NK-92 (cell line): ENCODE results near the gene TRMT112.
"Not testable (repeated sequence)": the region's sequence is repeated elsewhere in the genome, so short reads cannot be mapped to it uniquely, and the experiment has no call there.

Source experiments
- DNase-seq: peaks from one replicate; lab custom pipeline; 2025; ENCODE audit not compliant: unreplicated experiment; lab: John Stamatoyannopoulos, UW

Gene TRMT112

DNA sequence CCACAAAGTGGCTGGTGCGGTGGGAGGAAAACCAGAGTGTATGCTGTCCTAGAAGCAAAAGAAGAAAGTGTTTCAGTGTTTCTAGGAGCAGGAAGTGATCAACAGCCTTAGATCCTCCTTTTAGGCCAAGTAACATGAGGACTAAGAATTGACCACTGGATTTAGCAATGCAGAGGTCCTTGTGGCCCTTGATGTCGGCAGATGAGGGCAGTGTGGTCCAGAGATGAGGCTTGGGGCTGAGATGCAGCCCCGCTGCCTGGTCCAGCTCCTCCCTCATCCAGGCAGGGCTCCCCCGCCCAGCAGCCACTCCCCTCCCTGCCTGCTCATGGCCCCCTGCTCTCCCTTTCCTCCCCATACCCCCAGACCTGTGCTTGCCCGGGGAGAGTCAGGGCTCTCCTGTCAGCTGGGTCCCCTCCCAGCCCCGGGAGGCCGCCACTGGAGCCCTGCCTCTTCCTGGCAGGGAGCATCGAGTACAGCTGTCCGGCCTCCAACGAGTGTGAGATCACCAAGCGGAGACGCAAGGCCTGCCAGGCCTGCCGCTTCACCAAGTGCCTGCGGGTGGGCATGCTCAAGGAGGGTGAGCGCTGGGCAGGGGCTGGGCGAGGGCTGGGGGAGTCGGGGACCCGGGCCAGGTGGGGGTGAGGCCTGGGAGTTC lies 3.7 kb downstream of the TRMT112 start:
- DNase-seq, result no peak

DNA sequence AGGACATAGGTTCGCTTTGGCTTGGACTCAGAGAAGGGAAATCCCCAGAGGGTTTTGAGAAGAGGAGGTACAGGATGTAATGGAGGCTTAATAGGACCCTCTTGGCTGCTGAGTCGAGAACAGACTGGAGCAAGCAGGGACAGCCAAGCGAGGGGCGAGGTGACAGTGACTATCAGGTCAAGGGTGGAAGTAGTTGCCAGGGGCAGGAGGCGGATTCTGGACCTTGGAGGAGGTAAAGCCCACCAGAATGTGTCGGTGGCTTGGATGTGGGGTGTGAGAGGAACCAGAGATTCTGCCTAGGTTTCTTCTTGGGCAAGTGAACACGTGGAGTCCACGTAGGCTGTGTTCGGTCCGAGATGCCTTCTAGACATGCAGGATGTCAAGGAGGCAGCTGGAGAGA lies 4.4 kb downstream of the TRMT112 start:
- no peak for DNase-seq

DNA sequence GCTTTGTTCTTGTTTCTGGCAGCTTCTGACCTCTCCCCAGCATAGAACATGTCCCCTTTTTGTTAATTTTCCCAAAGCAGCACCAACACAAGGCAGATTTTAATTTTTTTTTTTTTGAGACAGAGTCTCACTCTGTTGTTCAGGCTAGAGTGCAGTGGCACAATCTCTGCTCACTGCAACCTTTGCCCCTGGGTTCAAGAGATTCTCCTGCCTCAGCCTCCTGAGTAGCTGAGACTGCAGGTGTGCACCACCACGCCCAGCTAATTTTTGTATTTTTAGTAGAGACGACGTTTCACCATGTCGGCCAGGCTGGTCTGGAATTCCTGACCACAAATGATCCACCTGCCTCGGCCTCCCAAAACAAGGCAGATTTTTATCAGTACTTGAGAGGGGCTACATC lies 9.6 kb downstream of the TRMT112 start:
- DNase-seq, result not testable (repeated sequence)

DNA sequence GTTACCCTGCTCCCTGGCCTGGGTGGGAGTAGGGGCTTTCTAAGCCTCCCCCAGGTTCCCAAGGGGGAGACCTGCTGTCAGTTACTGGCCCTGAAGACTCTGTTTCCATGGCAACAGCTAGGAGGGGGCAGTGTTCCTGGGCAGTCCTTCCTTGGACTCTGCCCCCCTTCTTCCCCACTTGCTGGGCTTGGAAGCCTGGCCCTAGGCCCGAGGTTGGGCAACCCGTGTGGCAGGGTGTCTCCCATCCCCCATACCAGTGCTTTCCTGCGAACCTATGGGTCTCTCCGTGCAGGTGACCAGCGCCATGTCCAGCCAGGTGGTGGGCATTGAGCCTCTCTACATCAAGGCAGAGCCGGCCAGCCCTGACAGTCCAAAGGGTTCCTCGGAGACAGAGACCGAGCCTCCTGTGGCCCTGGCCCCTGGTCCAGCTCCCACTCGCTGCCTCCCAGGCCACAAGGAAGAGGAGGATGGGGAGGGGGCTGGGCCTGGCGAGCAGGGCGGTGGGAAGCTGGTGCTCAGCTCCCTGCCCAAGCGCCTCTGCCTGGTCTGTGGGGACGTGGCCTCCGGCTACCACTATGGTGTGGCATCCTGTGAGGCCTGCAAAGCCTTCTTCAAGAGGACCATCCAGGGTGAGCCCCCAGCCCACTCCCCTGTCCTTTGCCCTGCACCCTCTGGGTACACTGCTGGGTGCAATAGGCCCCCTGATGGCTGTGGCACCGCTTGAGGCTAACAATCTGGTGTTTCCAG lies 10.3 kb downstream of the TRMT112 start:
- no peak for DNase-seq

DNA sequence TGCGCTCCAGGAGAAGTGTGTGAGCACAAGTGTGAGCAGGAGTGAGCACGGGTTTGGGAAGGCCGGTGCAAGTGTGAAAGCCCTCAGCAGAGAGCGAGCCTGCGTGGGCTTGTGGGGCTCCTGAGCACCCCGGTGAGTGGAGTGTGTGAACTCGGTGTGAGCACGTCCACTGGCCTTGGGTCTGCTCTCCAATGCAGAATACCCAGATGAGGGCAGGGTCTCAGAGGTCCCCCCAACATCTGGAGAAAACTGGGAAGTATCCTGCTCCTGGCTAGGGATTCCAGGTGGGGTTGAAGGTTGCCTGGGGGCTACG lies 10.8 kb downstream of the TRMT112 start:
- no peak for DNase-seq

DNA sequence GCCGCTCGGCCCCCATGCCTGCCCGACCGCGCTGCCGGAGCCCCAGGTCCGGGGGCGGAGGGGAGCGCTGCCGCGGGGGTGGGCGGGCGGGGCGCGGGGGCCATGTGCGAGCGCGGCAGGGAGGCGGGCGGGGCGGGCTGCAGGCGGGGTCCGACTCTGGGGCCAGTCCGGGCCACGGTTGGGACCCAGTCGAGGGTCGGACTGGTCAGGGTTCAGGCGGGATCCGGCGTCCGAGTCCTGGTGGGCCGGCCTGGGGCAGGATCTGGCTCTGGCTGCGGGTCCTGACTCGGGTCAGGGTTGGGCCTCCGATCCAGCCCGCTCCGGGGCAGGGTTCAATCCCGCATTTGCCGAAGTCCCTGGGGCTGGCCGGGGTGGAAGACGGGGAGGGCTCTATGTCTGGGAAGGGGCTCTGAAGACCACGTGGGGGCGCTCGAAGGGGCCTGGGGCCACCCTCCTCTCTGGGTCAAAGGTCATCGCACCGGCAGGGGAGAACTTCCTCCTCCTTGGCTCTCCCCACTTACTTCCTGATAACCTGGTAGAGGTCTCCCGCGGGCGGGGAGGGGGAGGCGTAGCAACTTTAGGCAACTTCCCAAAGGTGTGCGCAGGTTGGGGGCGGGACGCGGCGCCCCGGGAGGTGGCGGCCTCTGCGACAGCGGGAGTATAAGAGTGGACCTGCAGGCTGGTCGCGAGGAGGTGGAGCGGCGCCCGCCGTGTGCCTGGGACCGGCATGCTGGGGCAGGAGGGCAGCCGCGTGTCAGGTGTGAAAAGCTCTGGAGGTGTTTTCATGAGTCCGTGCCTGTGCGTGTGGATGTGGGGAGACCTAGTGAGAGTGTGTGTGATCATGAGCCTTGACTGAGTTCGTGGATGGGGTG lies 11.4 kb downstream of the TRMT112 start:
- no peak for DNase-seq

DNA sequence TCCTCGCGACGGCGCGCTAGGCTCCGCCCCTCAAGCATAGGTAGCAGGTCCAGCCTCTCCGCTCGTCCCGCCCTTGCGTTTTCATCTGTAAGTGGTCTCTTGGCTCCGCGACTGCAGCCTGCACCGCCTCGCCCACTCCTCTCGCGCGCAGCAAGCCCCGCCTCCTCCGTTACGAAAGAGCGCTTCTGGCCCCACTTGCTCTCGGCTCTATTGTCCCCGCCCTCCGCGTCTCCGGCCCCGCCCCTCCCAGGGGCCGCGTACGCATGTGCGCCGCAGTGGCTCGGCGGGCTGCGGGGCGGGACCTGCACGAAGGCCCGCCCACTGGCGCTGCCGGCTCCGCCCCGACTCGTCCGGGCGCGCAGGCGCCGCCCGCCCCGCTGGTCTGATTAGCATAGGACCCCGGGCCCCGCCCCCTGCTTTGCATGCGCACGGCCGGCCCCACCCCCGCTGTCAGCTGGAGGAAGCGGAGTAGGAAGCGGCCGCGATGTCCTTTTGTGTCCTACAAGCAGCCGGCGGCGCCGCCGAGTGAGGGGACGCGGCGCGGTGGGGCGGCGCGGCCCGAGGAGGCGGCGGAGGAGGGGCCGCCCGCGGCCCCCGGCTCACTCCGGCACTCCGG lies 12.2 kb downstream of the TRMT112 start, which contains the start of gene ESRRA:
Gene ESRRA (plus strand): TSS at position 450 of the 616 bp plus-strand sequence. CDS start 1,656 bp downstream, outside the sequence.
- DNase-seq, result peak; percentile 100

DNA sequence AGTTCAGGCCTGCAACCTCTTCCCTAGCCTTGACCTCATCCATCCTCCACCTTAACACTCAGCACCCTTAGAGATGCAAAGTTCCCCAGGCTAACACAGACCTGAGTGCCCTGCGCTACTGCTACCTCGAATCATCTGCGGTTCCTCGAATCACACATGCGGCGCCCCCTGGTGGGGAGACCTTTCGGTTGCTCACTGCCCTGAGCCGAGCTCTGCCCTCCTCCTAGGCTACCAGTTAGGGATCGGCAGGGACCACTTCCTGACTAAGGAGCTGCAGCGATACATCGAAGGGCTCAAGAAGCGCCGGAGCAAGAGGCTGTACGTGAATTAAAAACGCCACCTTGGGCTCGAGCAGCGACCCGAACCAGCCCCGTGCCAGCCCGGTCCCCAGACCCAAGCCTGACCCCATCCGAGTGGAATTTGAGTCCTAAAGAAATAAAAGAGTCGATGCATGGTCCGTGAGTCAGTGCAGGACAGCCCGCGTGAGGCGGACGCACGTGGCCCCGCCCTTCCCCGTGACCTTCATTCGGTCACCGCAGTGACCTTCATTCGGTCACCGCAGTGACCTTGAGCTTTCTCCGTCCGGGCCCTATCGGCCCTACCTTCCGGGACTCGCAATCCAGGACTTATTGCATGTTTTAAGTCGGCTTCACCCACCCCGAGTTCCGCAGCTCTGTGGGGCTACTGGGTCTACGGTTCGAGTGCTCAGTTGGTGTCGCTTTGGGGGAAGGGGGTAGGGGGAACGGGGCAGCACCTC lies 12.9 kb downstream of the TRMT112 start:
- no peak for DNase-seq

DNA sequence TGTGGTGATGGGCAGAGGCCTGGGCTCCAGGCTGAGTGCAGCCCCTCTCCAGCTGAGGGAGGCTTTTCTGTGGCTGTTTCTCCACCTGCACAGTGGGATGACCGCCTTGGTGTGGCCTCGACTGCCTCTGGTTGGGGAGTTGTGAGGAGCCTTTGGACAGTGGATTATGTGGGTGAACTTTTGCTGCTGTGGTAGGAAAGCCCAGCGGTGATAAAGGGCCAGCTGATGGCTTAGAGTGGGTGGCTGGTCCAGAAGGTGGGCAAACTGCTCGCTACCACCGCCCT lies 13.4 kb downstream of the TRMT112 start:
- DNase-seq, result no peak

DNA sequence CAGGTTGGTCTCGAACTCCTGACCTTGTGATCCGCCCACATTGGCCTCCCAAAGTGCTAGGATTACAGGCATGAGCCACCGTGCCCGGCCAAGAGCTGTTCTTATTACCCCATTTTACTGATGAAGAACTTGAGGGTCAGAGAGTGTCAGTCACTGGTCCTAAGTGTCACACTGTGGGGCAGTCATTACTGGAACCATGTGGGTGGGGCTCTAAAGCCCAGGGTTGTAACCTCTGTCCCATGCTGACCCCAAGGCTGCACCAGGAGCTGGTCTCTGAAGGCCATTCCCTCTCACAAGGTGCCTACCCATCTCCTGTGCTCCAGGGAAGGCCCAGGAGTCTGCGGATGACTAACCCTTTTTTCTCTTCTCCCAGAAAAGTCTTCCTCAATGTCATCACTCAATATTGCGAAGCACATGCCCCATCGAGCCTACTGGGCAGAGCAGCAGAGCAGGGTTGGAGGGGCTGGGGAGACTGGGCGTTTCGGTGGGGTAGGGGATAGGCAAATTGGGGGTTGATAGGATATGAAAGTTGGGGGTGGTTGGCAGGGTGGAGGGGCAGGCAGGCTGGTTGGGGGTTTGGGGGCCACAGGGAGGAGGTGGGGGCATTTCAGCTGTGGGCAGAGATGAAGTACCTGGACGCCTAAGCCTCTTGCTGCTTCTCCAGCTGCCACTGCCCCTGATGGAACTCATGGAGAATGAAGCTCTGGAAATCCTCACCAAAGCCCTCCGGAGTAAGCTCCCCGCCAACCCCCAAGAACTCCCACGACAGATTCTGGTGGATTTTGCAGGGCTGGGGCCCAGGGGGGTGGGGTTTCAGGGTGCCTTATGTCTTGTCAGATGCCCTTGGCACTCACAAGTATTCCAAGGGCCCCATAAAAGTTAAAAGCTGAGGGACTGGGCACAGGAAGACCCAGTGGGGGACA lies 14.0 kb downstream of the TRMT112 start:
- no peak for DNase-seq

DNA sequence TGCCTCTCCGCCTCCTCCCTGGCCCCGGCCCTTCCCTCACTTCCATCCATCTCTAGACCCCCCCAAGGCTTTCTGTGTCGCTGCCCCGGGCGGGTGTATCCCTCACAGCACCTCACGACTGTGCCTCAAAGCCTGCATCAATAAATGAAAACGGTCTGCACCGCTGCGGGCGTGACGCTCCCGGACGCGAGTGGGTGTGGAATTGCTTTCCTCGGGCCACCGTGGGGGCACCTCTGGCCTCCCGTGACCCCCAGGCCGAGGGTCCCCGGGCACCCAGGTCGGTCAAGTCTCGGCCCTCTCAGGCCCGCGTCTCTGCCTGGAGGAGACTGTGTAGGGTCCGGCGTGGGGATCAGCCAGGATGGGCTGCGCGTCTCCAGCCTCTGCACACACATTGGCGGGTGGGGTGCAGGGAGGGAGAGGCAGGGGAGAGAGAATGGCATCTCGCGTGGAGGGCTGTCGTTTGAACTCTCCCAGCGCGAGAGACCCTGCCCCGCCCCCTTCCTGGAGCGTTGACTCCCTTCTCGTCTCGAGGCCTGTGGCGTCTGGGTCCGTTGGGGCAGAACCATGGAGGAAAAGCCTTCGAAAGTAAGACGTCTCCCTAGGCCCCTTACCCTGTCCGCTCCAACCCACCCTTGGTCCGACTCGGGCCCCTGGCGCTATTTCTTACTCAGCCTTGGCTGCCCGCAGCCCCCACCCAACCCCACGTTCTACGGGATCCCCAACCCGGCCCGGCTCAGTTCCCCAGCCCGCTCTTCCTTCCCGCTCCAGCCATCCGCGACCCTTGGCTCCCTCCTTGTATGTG lies 17.3 kb downstream of the TRMT112 start, which contains the start of gene CATSPERZ:
Gene CATSPERZ (plus strand): TSS at position 512 of the 802 bp plus-strand sequence. CDS start 53 bp downstream, at position 565.
- no peak for DNase-seq

DNA sequence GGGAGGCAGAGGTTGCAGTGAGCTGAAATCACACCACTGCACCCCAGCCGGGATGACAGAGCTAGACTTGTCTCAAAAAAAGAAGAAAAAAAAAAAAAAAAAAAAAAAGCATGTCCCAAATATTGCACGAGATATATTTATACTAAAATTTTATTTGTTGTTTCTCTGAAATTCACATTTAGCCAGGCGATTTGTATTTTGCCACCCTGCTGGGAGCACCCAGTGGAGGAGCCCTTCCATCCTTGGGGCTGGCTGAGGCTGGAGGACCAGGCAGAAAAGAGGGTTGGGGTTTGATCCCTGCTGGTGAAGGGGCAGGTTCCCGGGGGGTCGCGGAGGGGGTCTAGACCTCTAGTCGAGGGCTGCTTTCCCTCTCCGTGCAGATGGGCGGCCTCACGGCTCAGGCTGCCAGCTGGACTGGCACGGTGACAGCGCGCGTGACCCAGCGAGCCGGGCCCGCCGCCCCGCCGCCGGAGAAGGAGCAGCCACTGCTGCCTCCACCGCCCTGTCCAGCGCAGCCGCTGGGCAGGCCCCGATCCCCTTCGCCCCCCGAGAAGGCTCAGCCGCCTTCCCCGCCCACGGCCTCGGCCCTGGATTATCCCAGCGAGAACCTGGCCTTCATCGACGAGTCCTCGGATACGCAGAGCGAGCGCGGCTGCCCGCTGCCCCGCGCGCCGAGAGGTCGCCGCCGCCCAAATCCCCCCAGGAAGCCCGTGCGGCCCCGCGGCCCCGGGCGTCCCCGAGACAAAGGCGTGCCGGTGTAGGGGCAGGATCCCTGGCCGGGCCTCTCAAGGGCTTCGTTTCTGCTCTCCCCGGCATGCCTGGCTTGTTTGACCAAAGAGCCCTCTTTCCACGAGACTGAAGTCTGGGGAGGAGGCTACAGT lies 18.2 kb downstream of the TRMT112 start:
- DNase-seq, result no peak

DNA sequence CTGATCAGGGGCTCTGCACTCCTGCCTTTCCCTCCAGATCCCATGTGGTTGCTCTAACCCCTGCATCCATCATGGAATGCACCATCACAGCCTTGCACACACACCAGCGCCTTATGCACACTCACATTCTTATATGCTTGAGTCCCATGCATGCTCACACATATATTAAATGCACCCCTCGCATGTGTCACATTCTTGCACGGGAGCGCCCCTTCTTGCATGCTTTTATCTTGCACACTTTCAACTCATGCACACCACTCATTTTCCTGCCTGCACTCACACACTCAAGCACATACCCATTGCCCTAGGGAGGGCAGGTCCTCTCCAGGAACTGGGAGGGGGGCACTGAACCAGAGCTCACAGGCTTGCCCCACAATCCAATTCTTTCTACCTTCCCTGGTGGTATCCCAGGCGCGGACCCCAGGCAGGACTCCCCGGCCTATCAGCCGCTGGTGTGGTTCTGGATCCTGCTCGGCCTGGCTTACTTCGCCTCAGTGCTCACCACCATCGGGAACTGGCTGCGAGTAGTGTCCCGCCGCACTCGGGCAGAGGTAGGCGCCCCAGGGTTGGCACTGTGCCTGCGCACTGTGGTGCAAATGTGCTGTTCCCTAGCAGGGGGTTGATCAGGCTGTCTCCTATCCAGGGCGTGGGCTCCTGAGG lies 19.5 kb downstream of the TRMT112 start:
- DNase-seq, result no peak

DNA sequence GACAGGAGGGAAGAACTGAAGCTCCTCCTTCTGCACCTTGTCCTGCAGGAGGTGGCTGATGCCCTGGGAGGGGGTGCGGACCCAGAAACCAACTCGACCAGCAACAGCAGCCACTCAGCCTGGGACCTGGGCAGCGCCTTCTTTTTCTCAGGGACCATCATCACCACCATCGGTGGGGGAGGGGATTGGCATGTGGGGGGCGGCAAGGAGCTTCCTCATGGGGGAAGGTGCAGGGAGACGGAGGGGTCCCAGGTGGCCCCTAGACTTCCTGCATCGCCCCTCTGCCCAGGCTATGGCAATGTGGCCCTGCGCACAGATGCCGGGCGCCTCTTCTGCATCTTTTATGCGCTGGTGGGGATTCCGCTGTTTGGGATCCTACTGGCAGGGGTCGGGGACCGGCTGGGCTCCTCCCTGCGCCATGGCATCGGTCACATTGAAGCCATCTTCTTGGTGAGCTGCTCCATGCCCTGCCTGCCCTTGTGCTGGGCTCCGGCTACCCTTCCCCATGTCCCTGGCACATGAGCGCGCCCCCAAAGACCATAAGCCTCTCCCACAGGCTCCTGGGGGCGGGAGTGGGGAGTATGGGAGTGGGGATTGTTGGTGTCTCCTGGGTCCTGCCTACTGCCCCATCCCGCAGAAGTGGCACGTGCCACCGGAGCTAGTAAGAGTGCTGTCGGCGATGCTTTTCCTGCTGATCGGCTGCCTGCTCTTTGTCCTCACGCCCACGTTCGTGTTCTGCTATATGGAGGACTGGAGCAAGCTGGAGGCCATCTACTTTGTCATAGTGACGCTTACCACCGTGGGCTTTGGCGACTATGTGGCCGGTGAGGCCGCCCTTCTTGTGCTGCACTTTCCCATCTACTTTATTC lies 20.3 kb downstream of the TRMT112 start:
- no peak for DNase-seq

DNA sequence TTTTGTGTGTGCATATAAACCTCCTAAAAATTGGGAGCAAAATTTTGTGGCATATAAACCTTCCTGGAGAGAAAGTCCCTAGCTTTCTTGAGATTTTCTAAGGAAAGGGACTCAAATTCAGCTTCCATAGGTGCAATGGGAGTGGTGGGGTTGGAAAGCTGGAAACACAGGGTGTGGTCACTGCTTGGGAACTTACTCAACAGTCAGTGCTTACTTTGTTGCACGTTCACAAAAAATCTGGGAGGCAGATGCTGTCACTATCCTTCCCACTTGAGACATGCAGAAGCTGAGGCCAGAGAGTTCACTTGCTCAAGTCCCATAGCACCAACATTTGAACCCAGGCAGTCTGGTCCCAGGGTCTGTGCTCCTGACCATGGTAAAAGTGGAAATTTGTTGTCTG lies 21.1 kb downstream of the TRMT112 start:
- no peak for DNase-seq

DNA sequence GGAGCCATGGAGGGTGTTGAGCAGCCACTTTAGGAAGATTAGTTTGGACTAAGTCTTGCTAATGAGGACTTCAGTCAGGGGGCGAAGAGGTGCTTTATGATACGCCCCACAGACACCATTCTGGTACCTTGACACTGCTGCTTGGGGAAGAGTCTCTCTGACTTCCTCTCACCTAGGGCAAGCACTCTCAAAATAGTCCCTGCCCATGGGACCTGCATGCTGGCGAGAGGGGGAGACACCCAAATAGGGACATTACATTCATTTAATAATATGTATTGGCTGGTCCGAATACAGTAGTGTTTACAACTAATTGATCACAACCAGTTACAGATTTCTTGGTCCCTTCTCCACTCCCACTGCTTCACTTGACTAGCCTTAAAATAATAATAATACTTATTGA lies 21.6 kb downstream of the TRMT112 start:
- DNase-seq, result no peak
